HUDEP-2 (cell line): ENCODE measurements around the gene LRRC40.
"Not testable (repeated sequence)": the region's sequence is repeated elsewhere in the genome, so short reads cannot be mapped to it uniquely, and the experiment has no call there.

Source experiments
- DNase-seq, 76 experiments: peaks; one replicate each; lab custom pipeline; 2025; ENCODE audit not compliant: unreplicated experiment in 76 of 76; lab: John Stamatoyannopoulos, UW

Gene LRRC40

GRCh38 chr1:70205434-70206118 lies at the start of gene LRRC40:
LRRC40 (minus strand) TSS chr1:70205579; CDS start chr1:70205540, 39 bp downstream.
- peak in 75 of 76 experiments; percentile 17 to 95 (median 89) for DNase-seq

- DNase-seq: no peak
Observed at GRCh38 chr1:70248729-70249128, 43.4 kb upstream of the LRRC40 start.

- no peak for DNase-seq
Observed at GRCh38 chr1:70247768-70248167, 42.4 kb upstream of the LRRC40 start.

GRCh38 chr1:70247122-70247521 lies 41.7 kb upstream of the LRRC40 start:
- no peak for DNase-seq

GRCh38 chr1:70239940-70240339 lies 34.6 kb upstream of the LRRC40 start:
- no peak for DNase-seq

GRCh38 chr1:70234733-70235132 lies 29.4 kb upstream of the LRRC40 start:
- DNase-seq: no peak

- no peak for DNase-seq
Observed at GRCh38 chr1:70231475-70231874, 26.1 kb upstream of the LRRC40 start.

GRCh38 chr1:70228670-70229069 lies 23.3 kb upstream of the LRRC40 start:
- DNase-seq: no peak

- no peak for DNase-seq
Observed at GRCh38 chr1:70227439-70227838, 22.1 kb upstream of the LRRC40 start.

- no peak for DNase-seq
Observed at GRCh38 chr1:70224954-70225353, 19.6 kb upstream of the LRRC40 start.

GRCh38 chr1:70222716-70223235 lies 17.4 kb upstream of the LRRC40 start:
- no peak for DNase-seq

- peak in 74 of 76 experiments; percentile 26 to 95 (median 89) for DNase-seq
Observed at GRCh38 chr1:70221238-70222121, 16.1 kb upstream of the LRRC40 start, which contains the start of gene SRSF11. SRSF11 (plus strand) TSS chr1:70221380; CDS start chr1:70221637, 257 bp downstream.

- peak in 1 of 76 experiments; percentile 4 for DNase-seq
Observed at GRCh38 chr1:70220517-70221237, 15.3 kb upstream of the LRRC40 start.

- peak in 17 of 76 experiments; percentile 7 to 50 (median 19) for DNase-seq
Observed at GRCh38 chr1:70220015-70220414, 14.6 kb upstream of the LRRC40 start.

GRCh38 chr1:70211541-70211940 lies 6.2 kb upstream of the LRRC40 start:
- DNase-seq: no peak

- DNase-seq: no peak
Observed at GRCh38 chr1:70210820-70211219, 5.4 kb upstream of the LRRC40 start.

- DNase-seq: no peak
Observed at GRCh38 chr1:70208292-70208691, 2.9 kb upstream of the LRRC40 start.

- no peak for DNase-seq
Observed at GRCh38 chr1:70207492-70207891, 2.1 kb upstream of the LRRC40 start.

- not testable (repeated sequence) for DNase-seq
Observed at GRCh38 chr1:70206833-70207232, 1.5 kb upstream of the LRRC40 start.

GRCh38 chr1:70205071-70205433 lies 327 bp downstream of the LRRC40 start:
- DNase-seq: peak in 1 of 76 experiments; percentile 29

GRCh38 chr1:70204600-70204999 lies 779 bp downstream of the LRRC40 start:
- peak in 2 of 76 experiments; percentile 2 to 16 for DNase-seq
